COLO668 (cell line): ENCODE measurements around the gene DPF3.

Experiments used
- DNase-seq: peaks from one replicate; lab custom pipeline; 2025; ENCODE audit not compliant: unreplicated experiment; lab: John Stamatoyannopoulos, UW

The DPF3 gene

DNA sequence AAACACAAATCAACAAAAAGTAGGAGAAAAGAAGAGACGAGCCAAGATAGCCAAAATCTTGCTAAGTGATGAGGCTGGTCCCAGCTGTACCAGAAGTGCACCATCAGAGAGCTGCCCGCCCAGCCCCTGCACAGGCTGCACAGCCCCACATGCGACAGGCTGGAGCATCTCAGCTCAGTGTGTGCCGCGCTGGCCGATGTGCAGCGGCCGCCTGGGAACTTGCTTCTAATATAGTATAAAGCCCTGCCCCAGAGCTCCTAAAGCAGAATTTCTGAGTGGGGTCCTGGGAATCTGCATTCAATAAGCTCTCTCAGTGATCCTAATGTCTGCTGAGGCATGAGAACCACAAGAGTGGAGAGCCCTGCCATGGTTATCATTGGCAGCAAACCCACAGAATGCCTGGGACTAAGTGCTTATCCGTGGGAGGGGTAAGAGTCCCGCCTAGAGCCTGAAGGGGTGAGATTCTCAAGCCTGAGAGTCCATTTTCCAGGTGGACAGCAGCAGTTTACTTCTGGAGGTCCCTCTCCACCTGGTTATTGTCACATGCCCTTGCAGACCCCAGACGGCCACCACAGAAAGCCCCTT lies 171.6 kb downstream of the DPF3 start:
- DNase-seq: no peak

DNA sequence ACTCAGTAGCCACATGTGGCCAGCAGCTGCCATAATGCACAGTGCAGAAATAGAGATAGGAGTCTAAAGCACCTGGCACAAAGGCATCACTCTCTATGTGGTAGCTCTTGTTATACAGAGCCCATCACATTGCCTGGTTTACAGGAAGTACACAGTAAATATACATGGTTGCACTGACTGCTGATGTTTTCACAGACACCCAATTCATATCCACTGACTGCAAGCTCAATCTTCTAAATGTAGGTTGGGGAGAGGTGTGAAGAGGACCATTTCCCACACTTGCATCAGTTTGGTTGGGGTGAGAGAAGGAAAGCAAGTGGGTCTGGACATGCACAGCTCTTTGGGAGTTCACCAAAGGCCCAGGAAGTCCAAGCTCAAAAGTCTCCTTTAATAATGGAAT lies 172.8 kb downstream of the DPF3 start:
- DNase-seq: no peak

DNA sequence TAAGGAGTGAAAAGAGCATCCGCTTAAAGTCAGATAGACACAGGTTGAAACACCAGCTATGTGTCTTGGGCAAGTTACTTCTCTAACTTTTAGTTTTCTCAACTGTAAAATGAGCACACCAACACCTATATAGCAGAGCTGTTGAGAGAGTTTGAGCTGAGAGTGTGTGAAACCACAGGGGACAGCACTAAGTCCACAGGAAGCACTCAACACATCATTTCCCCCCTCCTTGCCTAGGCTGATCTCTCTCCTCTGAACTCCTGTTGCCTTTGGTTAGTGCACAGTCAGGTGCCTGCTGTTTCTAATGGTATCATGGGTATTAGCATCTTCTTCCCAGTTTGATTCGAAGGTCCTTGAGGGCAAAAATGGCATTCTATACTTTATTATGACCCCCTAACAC lies 176.7 kb downstream of the DPF3 start:
- no peak for DNase-seq

DNA sequence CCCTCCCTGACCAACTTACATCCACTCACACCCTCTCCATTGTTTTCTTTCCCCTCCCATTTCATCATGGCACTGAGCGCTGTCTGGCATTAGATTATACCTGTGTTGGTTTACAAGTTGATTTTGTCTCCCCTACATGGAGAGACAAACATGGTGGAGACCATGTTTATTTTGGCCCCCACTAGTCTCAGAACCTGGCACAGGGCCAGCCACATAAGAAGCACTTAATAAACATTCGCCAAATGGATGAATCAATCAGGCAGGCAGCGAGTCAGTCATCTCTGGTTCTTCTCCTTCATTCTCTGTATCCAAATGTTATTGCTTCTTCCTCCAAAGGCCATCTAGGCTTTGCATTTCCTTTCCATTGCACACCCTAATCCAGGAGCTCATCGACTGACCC lies 177.4 kb downstream of the DPF3 start:
- no peak for DNase-seq

DNA sequence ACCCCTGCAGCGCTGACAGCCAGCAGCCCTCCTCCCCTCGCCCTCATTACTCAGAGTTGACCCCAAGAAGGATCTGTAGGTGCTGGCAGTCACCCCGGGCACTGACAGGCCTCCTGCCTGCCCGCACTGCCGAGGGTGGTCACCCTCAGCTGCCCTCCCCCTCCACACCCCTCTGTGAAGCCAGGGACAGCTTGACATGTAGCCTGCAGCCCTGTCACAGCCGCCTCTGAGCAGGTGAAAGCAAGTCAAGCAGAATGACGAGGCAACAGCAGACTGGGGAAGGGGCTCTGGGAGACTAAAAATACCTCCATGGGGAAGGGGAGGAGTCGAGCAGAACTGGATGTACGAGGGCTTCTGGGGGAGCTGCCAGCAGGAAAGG lies 178.1 kb downstream of the DPF3 start:
- DNase-seq: no peak

DNA sequence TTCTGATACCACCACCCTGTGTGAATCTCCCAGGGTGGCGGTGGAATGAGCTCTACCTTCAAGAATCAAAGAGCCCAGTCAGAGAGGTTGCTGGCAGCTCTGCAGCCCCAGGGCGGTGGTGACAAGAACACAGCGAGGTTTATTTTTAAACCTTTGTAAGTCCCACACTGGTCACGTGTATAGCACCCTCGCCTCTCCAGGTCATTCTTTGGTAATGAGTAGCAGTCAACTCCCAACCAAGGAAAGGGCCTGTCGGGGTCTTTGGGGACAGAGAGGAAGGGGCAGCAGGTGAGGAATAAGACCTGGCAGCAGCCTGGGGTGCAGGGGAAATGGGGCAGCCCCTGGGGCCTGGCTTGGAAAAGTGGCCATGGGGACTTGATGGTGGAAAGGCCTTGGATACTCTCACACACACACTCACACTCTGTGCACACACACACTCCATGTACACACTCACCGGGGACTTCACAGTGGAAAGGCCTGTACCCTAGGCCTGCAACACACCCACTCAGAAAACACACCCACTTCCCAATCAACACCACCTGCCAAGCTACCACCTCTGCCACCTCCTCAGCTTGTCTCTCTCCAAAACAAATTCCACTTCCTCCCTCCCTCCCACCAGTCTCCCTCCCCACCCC lies 178.6 kb downstream of the DPF3 start:
- DNase-seq: no peak

DNA sequence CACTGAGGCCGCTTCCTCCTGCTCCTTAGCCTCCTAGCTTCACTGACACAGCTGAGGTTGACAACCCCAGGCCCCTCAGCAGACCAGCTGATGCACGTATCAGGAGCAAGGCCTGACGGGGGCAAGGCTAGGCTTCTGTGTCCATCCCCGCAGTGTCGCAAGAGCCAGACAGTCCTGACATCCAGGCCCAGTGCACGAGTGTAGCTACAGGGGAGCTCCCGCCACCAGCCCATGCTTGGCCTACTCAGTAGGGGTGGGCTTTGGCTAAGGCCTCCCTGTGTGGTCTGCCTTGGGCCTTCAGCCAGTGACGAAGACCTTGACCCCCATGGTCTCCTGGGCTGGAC lies 179.1 kb downstream of the DPF3 start:
- no peak for DNase-seq

DNA sequence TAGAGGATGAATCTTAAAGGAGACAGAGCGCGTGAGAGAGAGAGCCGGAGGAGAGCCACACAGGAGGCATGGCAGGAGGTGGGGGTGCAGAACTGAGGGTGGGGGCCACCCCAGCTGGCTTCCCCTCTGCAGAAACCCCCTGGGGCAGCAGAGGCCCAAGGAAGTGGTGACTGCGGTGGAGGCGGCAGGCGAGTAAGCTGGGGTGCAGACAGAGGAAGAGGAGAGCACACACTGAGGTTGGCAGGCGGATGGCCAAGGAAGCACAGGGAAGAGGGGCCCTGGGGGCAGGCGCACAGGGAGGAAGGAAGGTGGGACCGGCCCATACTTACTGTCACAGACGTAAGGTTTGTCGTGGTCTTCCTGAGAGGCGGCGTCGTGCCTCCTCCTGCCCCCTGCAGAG lies 179.8 kb downstream of the DPF3 start:
- DNase-seq: no peak

DNA sequence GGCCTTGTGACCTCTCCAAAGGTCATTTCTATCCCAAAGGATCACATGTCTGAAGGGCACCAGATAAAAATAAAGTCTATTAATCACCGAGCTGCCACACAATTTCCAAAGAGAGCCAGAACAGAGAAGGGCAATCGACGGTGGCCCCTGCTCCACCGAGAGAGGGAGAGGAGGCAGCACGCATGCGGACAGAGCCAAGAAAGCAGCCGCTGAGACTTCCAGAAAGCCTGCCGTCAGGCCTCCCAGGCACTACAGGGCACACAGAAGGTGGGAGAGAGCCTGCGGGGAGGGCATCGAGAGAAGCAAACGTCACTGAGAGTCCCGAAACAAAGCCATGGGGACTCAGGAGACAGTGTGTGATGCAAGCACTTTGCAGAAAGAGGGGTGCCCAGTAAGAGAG lies 182.0 kb downstream of the DPF3 start:
- DNase-seq: no peak

DNA sequence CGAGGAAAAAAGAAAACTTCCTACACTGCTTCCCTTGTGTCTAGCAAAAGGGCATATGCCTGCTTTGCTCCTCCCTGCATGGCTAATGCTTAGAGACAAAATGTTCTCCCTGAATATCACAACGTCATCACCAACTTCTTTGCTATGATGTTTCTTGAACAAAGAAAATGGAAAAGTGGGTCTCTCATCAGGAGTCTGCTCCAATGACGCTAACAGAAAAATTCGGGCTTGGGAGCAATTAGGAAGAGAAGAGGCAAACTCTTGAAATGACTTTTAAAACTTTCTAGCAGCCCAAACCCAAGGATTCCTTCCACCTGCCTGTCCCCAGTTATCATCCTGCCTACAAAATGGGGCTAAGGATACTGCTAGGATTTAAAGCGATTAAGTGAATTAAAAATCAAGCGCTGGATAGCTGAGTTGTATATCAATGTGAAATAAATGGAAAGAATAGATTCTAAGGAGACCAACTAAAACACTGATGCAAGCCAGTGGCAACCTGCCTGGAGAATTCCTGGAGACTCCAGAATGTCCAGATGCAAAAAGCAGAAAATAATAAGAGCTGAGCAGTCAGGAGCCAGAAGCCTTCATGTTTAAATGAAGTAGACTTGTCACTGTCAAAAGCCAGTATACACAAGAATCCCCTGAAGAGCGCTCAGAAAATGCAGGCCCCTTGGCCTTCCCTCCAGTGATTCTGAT lies 183.8 kb downstream of the DPF3 start:
- no peak for DNase-seq

DNA sequence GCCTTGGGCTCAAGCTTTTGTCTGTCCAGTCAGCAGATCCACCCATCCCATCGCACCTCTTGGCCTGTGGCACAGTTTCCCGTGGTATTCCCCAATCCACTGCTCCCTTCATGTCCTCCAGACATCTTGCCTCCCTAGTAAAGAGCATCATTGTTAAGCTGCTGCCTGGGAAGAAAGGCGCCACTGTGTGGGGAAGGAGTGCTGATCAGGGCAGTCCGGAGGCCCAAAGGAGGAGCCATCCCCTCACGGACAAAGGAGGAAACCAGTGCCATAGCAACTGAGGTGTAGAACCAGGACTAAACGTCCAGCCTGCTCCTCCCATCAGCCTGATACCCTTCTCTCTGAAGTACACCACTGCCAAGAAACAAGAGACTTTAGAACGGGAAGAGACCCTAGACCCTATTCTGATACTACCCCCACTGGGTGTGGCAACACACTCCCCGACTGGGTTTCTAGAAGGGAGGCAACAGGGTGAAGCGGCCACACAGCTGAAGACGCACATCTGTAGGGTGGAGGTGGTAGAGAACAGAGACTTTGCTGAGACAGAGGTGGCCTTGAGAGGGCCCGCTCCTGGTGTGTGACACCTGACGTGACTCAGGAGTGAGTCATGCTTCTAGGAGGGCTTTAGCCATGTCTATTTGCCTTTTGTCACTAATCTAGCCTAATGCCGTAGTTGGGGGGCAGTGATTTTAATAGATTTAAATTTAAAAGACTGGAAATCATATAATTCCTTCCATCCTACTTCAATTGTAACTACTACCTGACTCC lies 185.0 kb downstream of the DPF3 start:
- DNase-seq: no peak

DNA sequence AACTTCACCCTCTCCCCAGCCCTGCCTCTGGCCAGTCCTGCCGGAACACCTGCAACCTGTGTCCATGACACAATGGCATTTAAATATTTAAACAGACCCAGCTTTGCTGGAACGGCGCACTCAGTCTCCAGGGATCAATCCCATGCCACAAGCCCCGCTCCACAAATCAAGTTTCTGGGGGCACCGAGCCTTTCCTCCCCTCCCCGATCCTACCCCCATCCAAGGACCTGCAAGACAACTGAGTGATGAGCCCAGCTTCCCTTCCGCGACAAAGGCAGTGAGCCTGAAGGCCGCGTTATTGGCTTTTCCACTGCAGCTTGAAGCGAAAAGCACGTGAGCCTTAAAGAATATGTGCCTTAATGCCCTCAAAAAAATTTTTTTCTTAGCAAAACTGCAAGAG lies 185.7 kb downstream of the DPF3 start:
- DNase-seq: no peak

DNA sequence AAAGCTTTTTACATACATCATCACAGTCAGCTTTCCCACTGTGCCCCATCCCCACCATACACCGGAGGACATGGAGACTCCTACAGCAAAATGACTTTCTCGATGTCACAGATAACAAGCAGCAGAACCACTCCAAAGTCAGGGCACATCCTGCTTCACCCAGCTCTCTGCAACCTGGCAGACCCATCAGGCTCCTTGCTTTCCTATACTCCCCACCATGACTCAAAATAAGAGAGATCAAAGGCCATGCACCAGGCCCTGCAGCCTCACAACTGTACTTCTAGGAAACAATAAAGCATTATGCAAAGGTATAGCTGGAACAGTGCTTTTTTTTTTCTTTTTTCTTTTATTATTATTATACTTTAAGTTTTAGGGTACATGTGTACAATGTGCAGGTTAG lies 187.4 kb downstream of the DPF3 start:
- DNase-seq: no peak

DNA sequence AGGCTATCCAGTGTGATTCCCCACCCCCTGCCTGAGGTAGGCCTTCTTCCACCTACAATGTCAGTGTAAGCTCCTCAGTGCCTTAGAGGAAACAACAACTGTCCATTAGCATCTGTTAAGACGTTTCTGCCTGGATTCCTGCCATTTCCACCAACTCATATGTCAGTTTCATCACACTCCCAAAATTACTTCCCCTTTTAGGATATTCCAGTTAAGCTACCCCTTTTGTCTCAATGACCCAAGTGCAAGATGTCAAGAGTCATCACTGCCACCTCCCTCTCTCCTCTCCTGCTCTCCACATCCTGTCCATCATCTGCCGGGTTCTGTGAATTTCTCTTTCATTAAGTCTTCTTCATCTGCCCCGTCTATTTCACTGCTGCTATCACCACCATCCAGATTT lies 189.4 kb downstream of the DPF3 start:
- no peak for DNase-seq

DNA sequence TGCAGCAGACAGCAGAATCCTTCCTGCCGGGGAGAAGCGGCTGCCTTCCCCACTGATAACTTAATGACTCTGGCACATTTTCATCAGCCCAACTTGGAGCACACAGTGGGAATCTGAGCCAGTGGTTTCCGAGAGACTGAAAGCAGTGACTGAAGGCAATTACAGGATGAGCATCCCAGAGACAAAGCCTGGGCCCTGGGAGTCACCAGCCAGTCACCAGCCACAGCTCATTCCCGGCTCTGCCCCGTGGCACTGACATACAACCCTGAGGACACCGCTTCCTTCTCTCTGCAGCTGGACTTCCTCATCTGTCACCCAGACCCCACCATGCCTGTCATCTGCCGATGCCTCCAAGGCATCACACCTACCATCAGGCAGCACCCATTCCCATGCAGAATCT lies 192.3 kb downstream of the DPF3 start:
- no peak for DNase-seq

DNA sequence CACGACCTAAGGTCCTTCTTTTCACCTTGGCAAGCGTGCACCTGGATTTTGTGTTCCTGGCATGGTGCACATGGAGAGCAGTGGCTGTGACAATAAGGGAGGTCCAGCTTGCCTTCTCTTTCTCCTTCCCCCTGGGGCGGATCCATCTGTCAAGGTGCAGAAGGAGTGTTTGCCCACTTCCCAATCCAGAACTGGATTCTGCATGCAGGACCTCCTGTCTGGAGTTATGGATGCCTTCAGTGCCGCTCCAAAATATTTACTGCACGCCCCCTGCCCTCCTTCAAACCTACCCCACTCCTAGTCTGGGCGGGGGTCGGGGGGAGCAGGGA lies 192.7 kb downstream of the DPF3 start:
- no peak for DNase-seq

DNA sequence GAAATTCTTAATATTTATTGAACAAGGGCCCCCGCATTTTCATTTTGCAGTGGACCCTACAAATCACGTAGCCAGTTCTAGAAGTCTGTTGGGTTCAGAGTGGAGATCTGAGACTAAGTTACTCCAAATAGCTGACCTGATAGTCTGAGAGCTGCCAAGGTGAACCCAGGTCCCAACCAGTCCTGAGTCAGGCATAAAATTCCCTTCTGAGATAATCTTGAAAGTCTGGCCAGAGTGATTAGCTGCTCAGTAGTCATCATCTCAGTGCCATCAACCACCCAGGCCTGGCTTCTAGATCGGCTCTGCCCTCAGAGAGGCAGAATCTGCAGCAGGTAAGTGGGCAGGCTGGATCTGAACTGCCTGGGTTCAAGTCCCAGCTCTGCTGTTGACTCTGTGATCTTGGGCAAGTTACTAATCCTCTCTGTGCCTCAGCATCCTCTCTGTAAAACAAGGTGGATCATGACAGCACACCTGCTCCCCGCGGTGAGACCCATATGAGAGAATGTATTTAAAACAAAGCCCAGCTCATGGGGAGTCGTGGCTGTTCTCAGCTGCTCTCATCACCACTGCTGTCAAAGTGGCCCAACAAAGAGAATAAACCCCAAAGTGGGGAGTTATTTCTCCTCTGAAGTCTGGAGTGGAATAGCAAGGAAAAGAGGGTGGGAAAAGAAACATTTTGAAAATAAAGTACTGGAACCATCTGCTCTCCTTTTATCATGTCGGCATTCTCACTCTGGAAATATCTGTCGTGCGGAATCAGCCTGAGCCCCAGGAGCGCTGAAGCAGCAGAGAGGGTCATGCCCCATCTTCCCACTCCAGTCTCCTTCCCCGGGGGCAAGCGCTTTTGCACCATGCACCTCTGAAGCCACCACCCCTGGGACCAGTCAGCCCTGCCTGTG lies 193.3 kb downstream of the DPF3 start:
- DNase-seq: no peak

DNA sequence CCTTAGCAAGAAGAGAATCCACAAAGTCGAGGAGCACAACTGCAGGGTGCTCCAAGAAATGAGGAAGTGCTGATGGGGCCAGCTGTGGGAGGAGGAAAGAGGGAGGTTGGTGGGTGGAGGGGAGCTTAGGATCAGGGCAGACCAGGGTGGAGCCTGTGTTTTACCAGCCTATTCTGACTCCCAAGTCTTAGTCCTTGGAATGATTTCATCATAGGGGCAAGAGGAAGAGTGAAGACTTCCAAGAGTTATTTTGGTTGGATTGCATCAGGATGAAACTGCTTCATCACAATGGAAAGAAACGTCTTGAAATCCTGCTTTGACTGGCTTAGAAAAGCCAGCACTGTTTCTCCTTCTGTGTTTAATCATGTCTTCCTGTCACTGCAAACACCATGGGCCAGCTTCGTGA lies 194.0 kb downstream of the DPF3 start:
- no peak for DNase-seq

DNA sequence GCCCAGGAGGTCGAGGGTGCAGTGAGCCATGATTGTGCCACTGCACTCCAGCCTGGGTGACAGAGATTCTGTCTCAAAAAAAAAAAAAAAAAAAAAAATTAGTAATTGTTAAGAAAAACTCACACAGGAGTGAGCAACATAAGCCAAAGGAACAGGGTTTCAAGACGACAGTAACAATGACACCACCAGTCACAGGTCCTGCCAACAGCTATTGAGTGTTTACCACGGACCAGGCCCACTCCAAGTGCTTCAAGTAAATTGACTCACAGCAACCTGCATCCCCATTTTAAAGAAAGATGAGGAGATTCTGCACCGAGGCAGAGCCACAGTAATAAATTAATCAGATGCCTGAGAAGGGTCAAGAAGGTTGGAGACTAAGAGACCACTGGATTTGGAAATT lies 194.5 kb downstream of the DPF3 start:
- no peak for DNase-seq

DNA sequence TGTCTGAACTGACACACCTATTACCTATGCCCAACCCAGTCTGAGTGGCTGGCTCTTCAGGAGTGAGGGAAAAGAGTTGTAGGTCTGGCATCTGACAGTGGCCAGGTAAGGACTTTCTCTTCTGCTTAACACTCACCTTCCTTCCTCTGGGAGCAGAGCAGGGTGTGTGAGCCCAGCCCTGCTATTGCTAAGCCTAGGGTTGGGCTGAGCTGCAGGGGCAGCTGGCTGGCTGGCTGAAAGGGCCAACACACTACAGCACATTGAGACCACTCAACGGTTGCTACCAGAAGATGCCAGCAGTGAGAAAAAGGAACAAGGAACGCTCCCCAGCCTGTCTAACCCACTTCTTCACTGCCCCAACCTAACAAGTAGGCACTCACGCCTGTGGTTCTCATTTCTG lies 201.2 kb downstream of the DPF3 start:
- no peak for DNase-seq

DNA sequence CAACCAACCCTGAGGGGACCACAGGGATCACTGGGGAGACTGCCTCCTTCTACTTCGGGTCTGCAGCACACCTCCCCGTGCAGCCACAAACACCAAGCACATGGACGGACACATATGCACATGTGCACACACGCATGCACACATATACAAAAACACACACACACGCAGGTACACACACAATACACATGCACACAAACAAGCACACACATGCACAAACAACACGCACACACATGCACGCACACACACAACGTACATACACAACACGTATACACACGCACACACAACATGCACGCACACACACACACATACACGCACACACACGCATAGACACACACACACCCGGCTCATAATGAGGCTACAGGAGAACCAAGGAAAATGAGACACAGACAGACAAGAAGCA lies 203.6 kb downstream of the DPF3 start:
- DNase-seq: no peak
